ENCODE results near the gene DOCK10.
A peak's percentile ranks its signal among the peaks of the same experiment; 100 is the strongest.

The DOCK10 gene

DNA sequence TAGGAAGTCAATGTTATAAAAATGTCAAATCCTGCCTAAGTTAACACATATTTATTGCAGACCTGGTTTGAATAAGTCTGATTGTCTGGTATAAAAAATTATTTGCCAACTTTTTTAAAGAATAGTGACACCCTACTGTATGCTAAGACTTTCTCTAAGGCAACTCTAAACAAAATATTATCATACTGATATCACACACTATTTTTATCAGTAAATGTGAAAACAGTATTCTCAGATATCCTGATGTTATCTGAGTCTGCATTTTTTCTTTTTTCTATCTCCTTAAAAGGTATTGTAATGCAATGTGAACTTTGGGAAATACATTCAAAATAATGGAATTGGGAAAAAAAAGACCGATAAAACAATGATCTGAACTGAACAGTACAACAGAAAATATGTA lies 127.1 kb downstream of the DOCK10 start:
- no peak overlapping the region for H3K27ac ChIP-seq
- peaks cover 100% of the 10 kb centered on the region for H4K20me1 ChIP-seq
- no peak overlapping the region for H3K4me2 ChIP-seq
- no peaks in the 10 kb centered on the region for H3K9me3 ChIP-seq
- peaks cover 12% of the 10 kb centered on the region for H3K4me1 ChIP-seq
- no peak overlapping the region for H3K9ac ChIP-seq
- no peak overlapping the region for H3K4me3 ChIP-seq
- no peaks in the 10 kb centered on the region for H3K27me3 ChIP-seq
- peaks cover 95% of the 10 kb centered on the region for H3K36me3 ChIP-seq
- no peak for TF ChIP-seq Cebpa-rat (IDR thresholded peaks at IDR 0.05)

DNA sequence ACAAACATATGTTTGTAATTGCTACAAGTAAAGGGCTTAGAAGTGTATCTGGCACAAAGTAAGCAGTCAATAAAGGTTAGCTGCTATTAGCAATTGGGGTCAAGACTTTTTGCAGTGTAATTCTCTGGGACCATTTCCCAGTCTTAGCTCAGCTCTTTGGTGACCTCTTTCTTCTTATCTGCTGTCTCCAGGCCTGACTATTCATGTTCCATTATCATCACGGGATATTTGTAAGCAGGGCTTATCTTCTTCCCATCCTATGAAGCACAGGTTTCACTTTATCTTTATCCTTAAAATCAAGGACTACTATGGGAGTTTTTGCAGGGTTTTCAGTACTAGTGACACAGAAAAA lies 131.7 kb downstream of the DOCK10 start:
- Histone ChIP-seq H3K36me3 (peaks cover 95% of the 10 kb centered on the region), H3K27me3 (no peaks in the 10 kb centered on the region), H4K20me1 (peaks cover 100% of the 10 kb centered on the region), H3K9ac (no peak overlapping the region), H3K27ac (no peak overlapping the region), H3K4me2 (no peak overlapping the region), H3K9me3 (peaks cover 7% of the 10 kb centered on the region; the same call in 1 of the 2 replicates), H3K4me1 (no peaks in the 10 kb centered on the region), H3K4me3 (no peak overlapping the region)
- no peak for TF ChIP-seq Cebpa-rat (IDR thresholded peaks at IDR 0.05)

DNA sequence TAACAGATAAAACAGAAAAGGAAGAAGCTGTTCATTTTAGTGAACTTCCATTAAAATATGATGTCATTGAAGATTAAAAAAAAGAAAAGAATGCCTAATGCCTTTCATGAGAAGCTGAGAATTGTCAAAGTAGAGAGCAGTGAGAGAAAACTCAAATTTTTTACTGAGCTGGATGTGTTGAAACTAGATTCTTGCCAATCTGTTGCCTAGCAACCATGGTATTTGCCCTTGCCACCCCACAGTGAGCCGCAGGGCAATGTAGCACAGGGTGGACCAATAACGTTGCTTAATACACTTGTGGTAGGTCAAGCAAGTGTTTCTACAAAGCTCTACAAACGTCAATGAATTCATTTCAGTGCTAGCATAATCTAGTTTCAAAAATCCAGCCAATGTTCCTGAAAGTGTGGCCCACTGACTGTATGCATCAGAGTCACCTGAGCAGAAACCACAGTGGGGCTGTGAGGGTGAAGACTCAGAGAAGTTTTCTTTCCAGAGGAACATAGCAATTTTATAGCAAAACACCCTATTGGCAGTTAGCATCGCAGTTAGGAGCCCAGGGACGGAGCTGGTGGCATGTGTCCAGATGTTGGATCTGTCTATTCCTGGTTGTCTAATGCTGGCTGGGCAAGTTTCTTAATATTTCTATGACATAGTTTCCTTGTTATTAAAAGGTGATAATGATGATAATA lies 132.2 kb downstream of the DOCK10 start:
- Histone ChIP-seq H3K4me2 (no peak overlapping the region), H3K9me3 (peaks cover 9% of the 10 kb centered on the region; the same call in 1 of the 2 replicates), H3K4me3 (no peak overlapping the region), H3K4me1 (no peaks in the 10 kb centered on the region), H3K36me3 (peaks cover 93% of the 10 kb centered on the region), H3K9ac (no peak overlapping the region), H3K27ac (no peak overlapping the region), H3K27me3 (no peaks in the 10 kb centered on the region), H4K20me1 (peaks cover 100% of the 10 kb centered on the region)
- no peak for TF ChIP-seq Cebpa-rat (IDR thresholded peaks at IDR 0.05)

DNA sequence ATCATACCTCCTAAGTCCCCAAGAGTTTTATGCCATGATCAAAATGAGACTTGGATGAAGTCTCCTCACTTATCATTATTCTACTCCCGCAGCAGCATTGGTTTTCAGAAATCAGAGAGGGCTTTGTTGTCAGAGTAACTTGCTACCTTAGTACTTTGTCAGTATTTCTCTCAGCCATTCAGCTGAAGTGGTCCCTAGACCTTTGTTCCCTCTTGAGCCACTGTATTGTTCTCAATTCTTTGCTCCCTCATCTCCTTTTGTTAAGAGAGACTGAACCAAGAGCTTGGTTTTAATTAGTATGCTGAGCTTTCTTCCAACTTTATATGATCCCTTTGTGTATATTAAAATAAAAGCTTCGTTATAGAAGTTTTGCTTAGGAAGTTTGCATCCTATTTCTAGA lies 133.4 kb downstream of the DOCK10 start:
- no peak overlapping the region for H3K27ac ChIP-seq
- H3K4me2 ChIP-seq: no peak overlapping the region
- H3K27me3 ChIP-seq: no peaks in the 10 kb centered on the region
- H4K20me1 ChIP-seq: peaks cover 100% of the 10 kb centered on the region
- H3K9me3 ChIP-seq: peaks cover 9% of the 10 kb centered on the region; the same call in 1 of the 2 replicates
- H3K4me3 ChIP-seq: no peak overlapping the region
- peaks cover 84% of the 10 kb centered on the region for H3K36me3 ChIP-seq
- no peak overlapping the region for H3K9ac ChIP-seq
- H3K4me1 ChIP-seq: no peaks in the 10 kb centered on the region
- no peak for TF ChIP-seq Cebpa-rat (IDR thresholded peaks at IDR 0.05)

DNA sequence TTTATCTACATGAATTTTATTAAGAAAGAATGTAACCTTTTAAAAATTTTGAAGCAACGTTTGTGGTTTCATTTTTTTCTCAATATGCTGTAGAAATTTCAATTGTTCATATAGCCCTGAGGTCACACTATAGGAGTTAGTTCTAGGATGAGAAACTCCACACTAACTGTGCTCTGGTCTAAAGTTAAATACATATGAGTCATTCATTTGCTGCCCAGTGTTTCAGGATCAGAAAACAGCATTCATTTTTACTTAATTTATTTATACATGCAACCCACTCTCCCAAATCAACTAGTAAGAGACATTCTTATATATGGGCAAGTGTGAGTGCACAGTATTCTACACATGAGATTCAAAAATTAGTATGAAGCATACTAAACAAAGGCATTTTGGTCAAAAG lies 137.9 kb downstream of the DOCK10 start:
- H3K36me3 ChIP-seq: peaks cover 79% of the 10 kb centered on the region
- no peaks in the 10 kb centered on the region for H3K4me1 ChIP-seq
- H3K27ac ChIP-seq: no peak overlapping the region
- peaks cover 94% of the 10 kb centered on the region for H4K20me1 ChIP-seq
- H3K27me3 ChIP-seq: no peaks in the 10 kb centered on the region
- no peak overlapping the region for H3K4me3 ChIP-seq
- peaks cover 9% of the 10 kb centered on the region; the same call in 1 of the 2 replicates for H3K9me3 ChIP-seq
- no peak overlapping the region for H3K4me2 ChIP-seq
- no peak for TF ChIP-seq Cebpa-rat (IDR thresholded peaks at IDR 0.05)
- no peak overlapping the region for H3K9ac ChIP-seq

DNA sequence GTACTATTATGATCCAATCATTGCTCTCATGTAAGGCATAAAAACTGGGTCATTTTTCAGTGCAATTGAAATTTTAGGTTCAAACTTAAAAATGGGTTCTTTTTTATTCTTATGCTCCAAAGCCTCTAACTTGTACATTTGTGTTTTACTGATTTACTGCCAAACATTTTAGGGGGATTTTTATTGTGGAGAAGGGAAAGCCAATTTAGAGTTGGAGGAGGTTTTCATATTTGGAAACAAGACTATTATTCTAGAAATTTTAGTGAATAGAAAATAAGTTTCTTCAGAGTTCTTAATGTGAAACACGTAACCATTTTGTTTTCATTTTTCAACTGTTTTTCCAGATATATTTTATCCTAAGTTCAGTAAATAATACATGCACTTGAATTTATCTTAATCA lies 138.6 kb downstream of the DOCK10 start:
- peaks cover 9% of the 10 kb centered on the region; the same call in 1 of the 2 replicates for H3K9me3 ChIP-seq
- no peak overlapping the region for H3K4me2 ChIP-seq
- H3K4me1 ChIP-seq: no peaks in the 10 kb centered on the region
- TF ChIP-seq Cebpa-rat (IDR thresholded peaks at IDR 0.05): no peak
- no peaks in the 10 kb centered on the region for H3K27me3 ChIP-seq
- H3K9ac ChIP-seq: no peak overlapping the region
- H3K27ac ChIP-seq: no peak overlapping the region
- H4K20me1 ChIP-seq: peaks cover 94% of the 10 kb centered on the region
- peaks cover 79% of the 10 kb centered on the region for H3K36me3 ChIP-seq
- H3K4me3 ChIP-seq: no peak overlapping the region

DNA sequence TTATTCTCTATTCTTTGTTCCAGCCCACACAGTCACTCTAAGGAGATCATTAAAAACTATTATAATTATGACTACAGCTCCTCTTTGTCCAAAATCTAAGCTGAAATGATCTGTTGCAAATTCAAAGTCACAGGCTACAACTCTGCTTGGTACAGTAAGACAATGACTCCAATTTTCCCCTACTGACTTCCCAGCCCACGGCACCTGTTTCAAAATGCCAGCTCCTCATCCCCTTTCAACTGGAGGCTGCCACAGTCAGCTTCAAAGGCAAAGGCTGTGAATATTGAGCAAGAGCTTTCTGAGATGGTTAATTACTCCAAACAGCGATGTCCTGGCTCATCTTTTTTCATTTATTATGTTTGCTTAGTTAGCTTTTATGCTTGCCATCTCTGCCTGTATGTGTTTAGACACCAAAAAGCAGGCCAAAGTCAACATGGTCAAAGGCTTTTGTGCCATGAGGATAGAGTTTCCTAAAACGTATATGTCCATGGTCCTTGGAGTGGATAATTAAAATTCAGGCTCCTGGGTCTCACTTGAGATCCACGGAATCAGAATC lies 141.1 kb downstream of the DOCK10 start:
- H3K4me2 ChIP-seq: no peak overlapping the region
- no peak overlapping the region for H3K9ac ChIP-seq
- H3K27me3 ChIP-seq: no peaks in the 10 kb centered on the region
- H3K9me3 ChIP-seq: peaks cover 4% of the 10 kb centered on the region; the same call in 1 of the 2 replicates
- H3K27ac ChIP-seq: no peak overlapping the region
- peaks cover 79% of the 10 kb centered on the region for H3K36me3 ChIP-seq
- no peak overlapping the region for H3K4me3 ChIP-seq
- peaks cover 89% of the 10 kb centered on the region for H4K20me1 ChIP-seq
- TF ChIP-seq Cebpa-rat (IDR thresholded peaks at IDR 0.05): no peak
- peaks cover 9% of the 10 kb centered on the region for H3K4me1 ChIP-seq

DNA sequence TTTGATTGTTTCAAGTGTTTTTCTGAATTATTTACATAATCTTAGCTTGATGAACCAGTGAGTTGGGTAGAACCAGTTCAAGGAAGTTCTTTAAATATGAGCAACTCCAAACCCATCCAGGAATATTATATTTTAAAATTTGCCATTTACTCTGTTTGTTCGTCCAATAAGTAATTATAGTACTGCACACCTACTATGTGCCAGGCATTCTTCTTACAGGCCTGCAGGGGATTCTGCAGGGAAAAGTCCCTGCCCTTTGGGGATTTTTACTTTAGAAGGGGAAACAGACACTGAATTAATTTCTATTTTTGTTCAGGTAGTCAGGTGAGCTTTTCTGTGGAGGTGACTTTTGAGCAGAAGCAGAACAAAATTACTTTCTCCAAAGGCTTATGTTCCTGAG lies 146.9 kb downstream of the DOCK10 start:
- Histone ChIP-seq H3K9ac (no peak overlapping the region), H3K9me3 (no peaks in the 10 kb centered on the region), H3K4me2 (peak overlapping the region; percentile 78), H3K4me1 (peaks cover 47% of the 10 kb centered on the region), H3K4me3 (no peak overlapping the region), H3K36me3 (peaks cover 88% of the 10 kb centered on the region), H3K27ac (peak overlapping the region; percentile 79), H4K20me1 (peaks cover 37% of the 10 kb centered on the region), H3K27me3 (no peaks in the 10 kb centered on the region)
- no peak for TF ChIP-seq Cebpa-rat (IDR thresholded peaks at IDR 0.05)

DNA sequence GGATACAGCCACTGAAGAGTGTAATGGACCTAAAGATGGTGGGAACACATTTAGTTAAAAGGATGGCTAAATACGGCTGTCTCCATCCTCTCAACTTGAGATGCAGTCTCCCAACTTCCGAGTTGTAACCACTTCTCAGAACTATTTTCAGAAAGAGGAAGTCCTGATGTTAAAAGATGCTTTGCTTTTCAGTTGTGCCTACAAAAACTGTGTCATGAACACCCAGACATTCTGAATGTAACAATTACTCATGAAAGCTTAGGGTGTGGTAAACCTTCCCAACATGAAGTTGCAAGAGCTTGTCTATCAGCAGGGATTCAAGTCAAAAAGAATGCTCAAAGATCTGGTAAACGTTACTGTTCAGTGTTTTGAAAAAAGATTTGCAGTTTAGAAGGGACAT lies 147.9 kb downstream of the DOCK10 start:
- Histone ChIP-seq H3K9ac (peak overlapping the region; percentile 34; the same call in 1 of the 2 replicates), H4K20me1 (peaks cover 31% of the 10 kb centered on the region), H3K27ac (peak overlapping the region; percentile 79), H3K27me3 (no peaks in the 10 kb centered on the region), H3K4me3 (peak overlapping the region; percentile 18; the same call in 1 of the 2 replicates), H3K4me1 (peaks cover 47% of the 10 kb centered on the region), H3K36me3 (peaks cover 88% of the 10 kb centered on the region), H3K9me3 (no peaks in the 10 kb centered on the region), H3K4me2 (peak overlapping the region; percentile 78)
- TF ChIP-seq Cebpa-rat (IDR thresholded peaks at IDR 0.05): no peak

DNA sequence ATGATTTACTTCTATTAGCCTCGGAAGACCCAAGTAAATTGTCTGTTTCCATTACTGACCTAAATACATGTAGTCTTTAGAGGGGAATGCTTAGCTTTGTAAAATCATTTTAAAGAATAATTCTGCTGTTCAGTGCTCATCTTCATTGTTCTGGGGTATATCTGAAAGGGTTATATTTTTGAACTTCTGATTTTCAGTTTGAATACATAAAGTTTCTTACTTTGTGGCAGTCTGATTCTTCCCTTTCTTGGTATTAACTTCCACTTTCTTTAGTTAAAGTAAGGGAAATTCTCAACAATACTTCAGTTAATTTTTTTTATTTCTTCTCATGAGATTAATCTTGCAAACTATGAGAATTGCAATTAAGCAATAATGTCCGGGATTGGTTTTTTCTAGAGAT lies 148.4 kb downstream of the DOCK10 start:
- H3K4me2 ChIP-seq: peak overlapping the region; percentile 78

More for the DNA sequence above, 148.4 kb downstream of the DOCK10 start:
- Histone ChIP-seq H3K36me3 (peaks cover 88% of the 10 kb centered on the region), H3K4me3 (peak overlapping the region; percentile 18; the same call in 1 of the 2 replicates), H3K9ac (no peak overlapping the region), H3K27me3 (no peaks in the 10 kb centered on the region), H3K27ac (peak overlapping the region; percentile 50), H3K4me1 (peaks cover 47% of the 10 kb centered on the region), H4K20me1 (peaks cover 26% of the 10 kb centered on the region), H3K9me3 (no peaks in the 10 kb centered on the region)
- no peak for TF ChIP-seq Cebpa-rat (IDR thresholded peaks at IDR 0.05)
